Uterus (tissue), 2 donors: ENCODE results near the gene BST1.

ENCODE experiments used
- CTCF ChIP-seq, 4 experiments: fragments of 200-600 bp in 2 of 4; fragments of 450-650 bp in 2 of 4; sonication (generic) in 2 of 4; IDR thresholded peaks; one replicate each; pipeline ENCODE4 v1.5.1; 2016 to 2019; ENCODE audit warnings: antibody characterized with exemption in 4 of 4, mild to moderate bottlenecking in 2 of 4, moderate library complexity in 1 of 4
- POLR2A ChIP-seq, 2 donors: fragments of 450-650 bp; IDR thresholded peaks; one replicate each; pipeline ENCODE4 v1.6.1; 2016; ENCODE audit warnings: antibody characterized with exemption in 2 of 2, mild to moderate bottlenecking in 1 of 2, moderate library complexity in 1 of 2

GRCh38 chr4:15665753-15666365, 37.0 kb upstream of the BST1 start:
- TF ChIP-seq POLR2A (IDR thresholded peaks at IDR 0.05), result no peak
- no peak for TF ChIP-seq CTCF (IDR thresholded peaks at IDR 0.05)
